Bronchial epithelial cell (primary cell): ENCODE measurements around the gene ELF2. TPM values are rescaled to one million over a fixed set of nuclear protein-coding genes. Genes with fewer than 3 reads are reported as not detected.

Source experiments
- DNase-seq: peaks from one replicate; pipeline ENCODE4 v3.0.0-alpha.2; 2010; ENCODE audit warnings: low read depth
- FAIRE-seq: peaks from 2 replicates; lab custom pipeline; 2011; peaks lifted over from hg19 to GRCh38; lab: Jason Lieb, UNC
- H3K27me3 ChIP-seq: 2 replicates; pipeline ENCODE4 v1.5.1; 2011; ENCODE audit warnings: low read length; ENCODE audit not compliant: control insufficient read depth, insufficient read depth
- H3K36me3 ChIP-seq: 2 replicates; pipeline ENCODE4 v1.5.1; 2011; ENCODE audit warnings: low read length; ENCODE audit not compliant: control insufficient read depth, insufficient read depth
- H3K4me3 ChIP-seq: 2 replicates; pipeline ENCODE4 v1.5.1; 2011; ENCODE audit warnings: mild to moderate bottlenecking, low read depth, low read length, control low read depth
- total RNA-seq: library from RNA; depleted of rRNA; stranded (reverse); fragments of >200 nt; gene quantifications from 2 replicates; pipeline ENCODE4 v1.2.1, GENCODE V29; 2014
- TF ChIP-seq, protein P1 (sequence below): IDR thresholded peaks from 2 replicates; pipeline ENCODE4 v1.5.1; 2011; ENCODE audit warnings: mild to moderate bottlenecking, moderate library complexity, low read length, control low read depth, inconsistent platforms; ENCODE audit not compliant: insufficient read depth, severe bottlenecking

ELF2 gene
- total RNA-seq, 1 donor from 2014 or later: 29.2 TPM

DNA sequence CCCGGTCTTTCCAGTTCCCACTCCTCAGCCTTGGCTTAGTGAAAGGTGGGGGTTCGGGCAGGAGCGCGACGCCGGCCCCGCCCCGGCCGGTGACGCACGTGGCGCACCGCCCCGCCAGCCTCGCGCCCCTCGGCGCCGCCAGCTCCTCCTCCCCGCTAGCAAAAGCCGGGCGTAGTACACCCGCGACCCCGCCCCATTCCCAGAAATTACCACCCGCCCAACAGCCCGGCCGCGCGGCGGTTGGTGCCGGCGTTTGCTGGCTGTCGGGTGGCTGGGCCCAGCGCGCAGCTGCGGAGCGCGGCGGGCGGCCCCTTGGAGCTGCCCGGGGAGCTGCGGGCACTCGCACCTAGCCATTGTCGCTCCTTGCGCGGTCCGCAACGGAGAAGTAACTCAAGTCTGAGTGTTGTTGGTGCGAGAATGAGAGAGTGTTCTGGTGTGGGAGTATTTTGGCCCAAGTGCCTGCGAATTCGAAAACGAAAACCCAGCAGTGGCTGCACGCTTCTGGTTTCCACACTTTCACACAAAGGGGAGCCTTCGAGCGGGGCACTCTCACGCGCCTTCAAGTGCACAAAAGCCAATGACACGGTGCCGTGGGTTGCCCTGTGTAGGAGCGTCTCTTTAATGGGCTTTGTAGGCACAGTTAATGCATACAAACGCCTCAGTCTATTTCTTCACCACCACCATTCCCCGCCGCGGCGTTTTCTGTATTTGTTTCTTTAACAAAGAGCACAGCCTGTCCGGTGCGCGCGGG, 1.0 kb upstream of the ELF2 start:
- H3K4me3 ChIP-seq: peak overlapping the region; percentile 91
- no peaks in the 10 kb centered on the region for H3K27me3 ChIP-seq
- no peaks in the 10 kb centered on the region for H3K36me3 ChIP-seq
- TF ChIP-seq, protein P1, sequence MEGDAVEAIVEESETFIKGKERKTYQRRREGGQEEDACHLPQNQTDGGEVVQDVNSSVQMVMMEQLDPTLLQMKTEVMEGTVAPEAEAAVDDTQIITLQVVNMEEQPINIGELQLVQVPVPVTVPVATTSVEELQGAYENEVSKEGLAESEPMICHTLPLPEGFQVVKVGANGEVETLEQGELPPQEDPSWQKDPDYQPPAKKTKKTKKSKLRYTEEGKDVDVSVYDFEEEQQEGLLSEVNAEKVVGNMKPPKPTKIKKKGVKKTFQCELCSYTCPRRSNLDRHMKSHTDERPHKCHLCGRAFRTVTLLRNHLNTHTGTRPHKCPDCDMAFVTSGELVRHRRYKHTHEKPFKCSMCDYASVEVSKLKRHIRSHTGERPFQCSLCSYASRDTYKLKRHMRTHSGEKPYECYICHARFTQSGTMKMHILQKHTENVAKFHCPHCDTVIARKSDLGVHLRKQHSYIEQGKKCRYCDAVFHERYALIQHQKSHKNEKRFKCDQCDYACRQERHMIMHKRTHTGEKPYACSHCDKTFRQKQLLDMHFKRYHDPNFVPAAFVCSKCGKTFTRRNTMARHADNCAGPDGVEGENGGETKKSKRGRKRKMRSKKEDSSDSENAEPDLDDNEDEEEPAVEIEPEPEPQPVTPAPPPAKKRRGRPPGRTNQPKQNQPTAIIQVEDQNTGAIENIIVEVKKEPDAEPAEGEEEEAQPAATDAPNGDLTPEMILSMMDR: no peak
- FAIRE-seq (no peak), DNase-seq (peak; percentile 83)

DNA sequence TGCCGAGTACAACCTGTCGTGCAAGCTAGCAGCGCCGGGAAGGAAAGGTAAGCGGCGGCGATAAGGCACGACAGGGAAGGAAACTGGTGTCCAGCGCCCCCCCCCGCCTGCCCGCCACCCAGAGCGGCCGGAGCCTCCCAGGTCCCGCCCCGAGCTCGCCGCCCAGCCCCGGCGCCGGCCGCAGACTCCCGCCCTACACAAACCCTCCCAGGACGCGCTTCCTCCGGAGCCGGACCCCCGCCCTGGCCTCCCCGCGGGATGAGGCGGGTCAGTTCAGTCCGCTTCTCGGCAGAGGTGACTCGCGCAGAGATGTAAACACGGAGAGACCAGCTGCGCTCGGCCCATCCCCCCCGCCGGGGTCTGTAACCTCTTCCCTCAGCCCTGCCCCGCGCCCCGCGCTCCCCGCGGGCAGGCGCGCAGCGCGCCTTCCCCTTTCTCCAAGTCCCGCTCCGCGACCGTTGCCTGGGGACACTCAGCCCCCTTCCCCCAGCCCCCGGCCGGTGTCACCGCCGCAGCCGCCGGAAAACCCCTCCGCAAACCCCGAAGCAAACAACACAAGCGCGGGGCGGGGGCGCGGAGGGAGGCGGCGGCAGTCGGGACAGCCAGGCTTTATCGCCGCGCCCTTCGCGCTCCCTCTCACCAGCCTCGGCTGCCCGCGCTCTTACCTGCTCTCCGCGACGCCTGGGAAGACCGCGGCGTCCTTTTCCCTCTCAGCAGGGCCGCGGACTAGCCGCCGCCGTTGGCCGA, 543 bp downstream of the ELF2 start:
- no peaks in the 10 kb centered on the region for H3K36me3 ChIP-seq
- no peak for FAIRE-seq
- DNase-seq: peak; percentile 39
- TF ChIP-seq, protein P1: no peak
- H3K27me3 ChIP-seq: no peaks in the 10 kb centered on the region
- H3K4me3 ChIP-seq: peak overlapping the region; percentile 91

DNA sequence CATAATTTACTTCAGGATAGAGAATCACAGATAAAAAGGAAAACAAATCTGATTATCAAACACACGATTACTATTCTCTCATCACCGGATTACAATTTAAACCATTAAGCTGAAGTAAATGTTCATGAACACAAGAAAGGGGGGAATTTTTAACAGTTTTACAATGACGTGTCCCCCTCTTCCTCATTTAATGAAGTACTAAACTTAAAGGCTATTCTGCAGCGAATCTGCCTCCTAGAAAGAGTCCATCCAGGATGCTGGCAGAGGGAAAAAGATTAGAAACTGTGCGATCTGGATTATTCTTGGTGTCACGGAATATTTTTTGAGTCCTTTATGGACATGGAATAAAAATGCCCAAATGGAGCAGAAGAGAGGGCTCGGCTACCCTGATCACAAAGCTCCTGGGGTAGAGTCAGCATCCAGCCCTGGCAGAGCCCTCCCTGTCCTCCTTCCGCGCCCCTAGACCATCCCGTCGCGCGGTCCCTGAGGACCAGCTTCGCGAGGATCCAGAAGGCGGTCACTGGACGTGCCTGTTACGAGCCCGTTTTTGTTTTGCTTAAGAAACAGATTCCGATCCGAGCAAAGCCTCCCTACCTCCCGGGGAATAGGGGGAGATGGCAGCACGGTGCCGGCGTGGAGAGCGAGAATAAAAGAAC, 1.2 kb downstream of the ELF2 start:
- TF ChIP-seq, protein P1: no peak
- no peaks in the 10 kb centered on the region for H3K27me3 ChIP-seq
- FAIRE-seq (no peak), DNase-seq (peak; percentile 45)
- H3K4me3 ChIP-seq: peak overlapping the region; percentile 91
- no peaks in the 10 kb centered on the region for H3K36me3 ChIP-seq

DNA sequence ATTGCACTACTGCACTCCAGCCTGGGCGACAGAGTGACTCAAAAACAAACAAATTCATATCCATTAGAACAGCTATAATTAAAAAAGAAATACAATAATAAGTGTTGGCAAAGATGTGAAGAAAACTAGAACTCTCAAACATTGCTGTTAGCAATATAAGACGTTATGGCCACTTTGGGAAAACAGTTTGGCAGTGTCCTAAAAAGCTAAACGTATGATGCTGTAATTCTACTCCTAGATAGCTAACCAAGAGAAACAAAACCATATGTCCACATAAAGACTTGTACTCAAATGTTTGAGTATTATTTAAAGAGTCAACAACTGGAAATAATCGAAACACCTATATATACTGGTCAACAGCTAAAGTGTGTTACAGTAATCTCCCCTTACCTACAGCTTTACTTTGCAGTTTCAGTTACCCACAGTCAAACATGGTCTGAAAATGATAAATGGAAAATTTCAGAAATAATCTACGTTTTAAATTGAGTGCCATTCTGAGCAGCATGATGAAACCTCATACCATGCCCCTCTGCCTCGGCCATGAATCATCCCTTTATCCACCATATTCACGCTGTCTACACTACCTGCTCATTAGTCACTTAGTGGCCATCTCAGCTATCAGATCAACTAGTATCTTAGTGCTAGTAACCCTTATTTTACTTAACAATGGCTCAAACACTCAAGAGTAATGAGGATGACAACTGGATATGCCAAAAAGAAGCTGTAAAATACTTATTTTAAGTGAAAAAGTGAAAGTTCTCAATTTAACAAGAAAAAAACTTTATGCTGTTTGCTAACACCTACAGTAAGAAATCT, 4.9 kb downstream of the ELF2 start:
- peak; percentile 92 for DNase-seq
- FAIRE-seq: no peak
- TF ChIP-seq, protein P1: no peak

DNA sequence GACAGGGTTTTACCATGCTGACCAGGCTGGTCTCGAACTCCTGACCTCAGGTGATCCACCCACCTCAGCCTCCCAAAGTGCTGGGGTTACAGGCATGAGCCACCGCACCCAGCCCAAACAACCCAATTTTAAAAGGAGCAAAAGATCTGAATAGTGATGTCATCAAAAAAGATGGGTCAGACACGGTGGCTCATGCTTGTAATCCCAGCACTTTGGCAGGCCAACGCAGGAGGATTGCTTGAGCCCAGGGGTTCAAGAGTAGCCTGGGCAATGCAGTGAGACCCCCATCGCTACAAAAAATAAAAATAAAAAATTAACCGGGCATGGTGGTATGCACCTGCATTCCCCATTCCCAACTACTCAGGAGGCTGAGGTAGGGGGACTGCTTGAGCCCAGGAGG, 6.1 kb downstream of the ELF2 start:
- FAIRE-seq: no peak
- Histone ChIP-seq H3K27me3 (no peaks in the 10 kb centered on the region), H3K36me3 (no peaks in the 10 kb centered on the region), H3K4me3 (no peak overlapping the region)
- no peak for DNase-seq
- TF ChIP-seq, protein P1: no peak

More for the DNA sequence above, 4.9 kb downstream of the ELF2 start:
- Histone ChIP-seq H3K4me3 (no peak overlapping the region), H3K27me3 (no peaks in the 10 kb centered on the region), H3K36me3 (no peaks in the 10 kb centered on the region)
